ENCODE results near the gene NFKB2. TPM values are rescaled to one million over a fixed set of nuclear protein-coding genes. Genes with fewer than 3 reads are reported as not detected.

NFKB2 gene
- total and polyA plus RNA-seq, 2 experiments from 2014 or later = 5.7 to 21.5 TPM

- Histone ChIP-seq H3K4me3 (no peak overlapping the region), H2AFZ (no peak overlapping the region), H3F3A (ENCODE audit: insufficient read depth) (peaks cover 31% of the 10 kb centered on the region), H3K4me1 (ENCODE audit: insufficient read depth) (0 out of 2 replicates have a peak, but pooled peaks cover 11% of the 10 kb centered on the region), H3K27me3 (replicated peaks; ENCODE audit: insufficient read depth) (no peaks in the 10 kb centered on the region), H3K4me2 (ENCODE audit: unreplicated experiment) (no peak overlapping the region), H3K27ac (peak overlapping the region; percentile 41), H3K36me3 (ENCODE audit: low read depth) (peaks cover 65% of the 10 kb centered on the region), H3K9ac (no peak overlapping the region), H3K9me2 (ENCODE audit: insufficient read depth) (no peaks in the 10 kb centered on the region), H4K20me1 (ENCODE audit: insufficient read depth) (no peaks in the 10 kb centered on the region), H3K9me3 (ENCODE audit: low read depth) (no peaks in the 10 kb centered on the region), H3K79me2 (ENCODE audit: insufficient read depth) (0 out of 2 replicates have a peak, but pooled peaks cover 2% of the 10 kb centered on the region)
- no peak for TF ChIP-seq EZH2 (IDR thresholded peaks at IDR 0.05; ENCODE audit: insufficient read depth, poor library complexity, severe bottlenecking)
- no peak for TF ChIP-seq EZH2phosphoT487 (IDR thresholded peaks at IDR 0.05; ENCODE audit: insufficient read depth, low read depth)
- in situ Hi-C loops (cut with MboI) = no loop called here
- WGBS, 2 experiments (ENCODE audit: low coverage in 1 of 2, low lambda C conversion rate in 2 of 2, missing lambda C conversion rate in 2 of 2) = 74 to 78% methylated on average over 4 of the region's 4 CpGs
- peak; percentile 75 for DNase-seq
Observed at GRCh38 chr10:102358712-102359382, 36.7 kb upstream of the NFKB2 start.

- Histone ChIP-seq H3K79me2 (ENCODE audit: insufficient read depth) (0 out of 2 replicates have a peak, but pooled peaks cover 8% of the 10 kb centered on the region), H3K27me3 (replicated peaks; ENCODE audit: insufficient read depth) (no peaks in the 10 kb centered on the region), H3K4me1 (ENCODE audit: insufficient read depth) (0 out of 2 replicates have a peak, but pooled peaks cover 7% of the 10 kb centered on the region), H3K27ac (no peak overlapping the region), H3F3A (ENCODE audit: insufficient read depth) (no peaks in the 10 kb centered on the region), H3K9ac (no peak overlapping the region), H3K9me3 (ENCODE audit: low read depth) (no peaks in the 10 kb centered on the region), H3K36me3 (ENCODE audit: low read depth) (peaks cover 66% of the 10 kb centered on the region), H3K4me2 (ENCODE audit: unreplicated experiment) (no peak overlapping the region), H4K20me1 (ENCODE audit: insufficient read depth) (no peaks in the 10 kb centered on the region), H2AFZ (no peak overlapping the region), H3K9me2 (ENCODE audit: insufficient read depth) (no peaks in the 10 kb centered on the region), H3K4me3 (no peak overlapping the region)
- 88 to 100% methylated on average over 1 of the region's 1 CpG for WGBS, 2 experiments (ENCODE audit: low coverage in 1 of 2, low lambda C conversion rate in 2 of 2, missing lambda C conversion rate in 2 of 2)
- DNase-seq = peak; percentile 40
- in situ Hi-C loops (cut with MboI) = no loop called here
- TF ChIP-seq EZH2 (IDR thresholded peaks at IDR 0.05; ENCODE audit: insufficient read depth, poor library complexity, severe bottlenecking) = no peak
- no peak for TF ChIP-seq EZH2phosphoT487 (IDR thresholded peaks at IDR 0.05; ENCODE audit: insufficient read depth, low read depth)
Observed at GRCh38 chr10:102367441-102367840, 28.1 kb upstream of the NFKB2 start.

DNA sequence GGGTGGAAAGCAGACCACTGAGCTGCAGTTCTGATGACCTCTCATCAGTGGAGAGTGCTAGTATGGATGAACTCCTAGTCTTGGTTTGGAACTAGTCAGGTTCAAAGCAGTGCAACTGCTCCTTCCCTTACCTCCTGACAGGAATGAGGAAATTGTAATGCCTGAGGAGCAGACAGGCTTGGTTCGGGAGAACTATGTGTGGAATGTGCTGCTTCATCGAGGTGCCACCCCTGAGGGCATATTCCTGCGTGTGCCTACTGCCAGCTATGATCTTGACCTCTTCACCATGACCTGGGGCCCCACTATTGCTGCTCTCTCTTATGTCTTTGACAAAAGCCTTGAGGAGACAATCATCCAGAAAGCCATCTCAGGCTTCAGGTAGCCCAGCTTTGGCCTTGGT lies 27.4 kb upstream of the NFKB2 start:
- no peak overlapping the region for H3K4me2 ChIP-seq (ENCODE audit: unreplicated experiment)
- no peak overlapping the region for H2AFZ ChIP-seq
- H3K4me3 ChIP-seq = no peak overlapping the region
- H3K9me3 ChIP-seq (ENCODE audit: low read depth) = no peaks in the 10 kb centered on the region
- H3K79me2 ChIP-seq (ENCODE audit: insufficient read depth) = 0 out of 2 replicates have a peak, but pooled peaks cover 8% of the 10 kb centered on the region
- H3K9ac ChIP-seq = no peak overlapping the region
- H3F3A ChIP-seq (ENCODE audit: insufficient read depth) = no peaks in the 10 kb centered on the region
- no peak for TF ChIP-seq EZH2 (IDR thresholded peaks at IDR 0.05; ENCODE audit: insufficient read depth, poor library complexity, severe bottlenecking)
- H3K27me3 ChIP-seq (replicated peaks; ENCODE audit: insufficient read depth) = no peaks in the 10 kb centered on the region
- 78 to 92% methylated on average over 3 of the region's 3 CpGs for WGBS, 2 experiments (ENCODE audit: low coverage in 1 of 2, low lambda C conversion rate in 2 of 2, missing lambda C conversion rate in 2 of 2)
- in situ Hi-C loops (cut with MboI) = no loop called here
- no peaks in the 10 kb centered on the region for H3K9me2 ChIP-seq (ENCODE audit: insufficient read depth)
- DNase-seq = no peak
- H3K36me3 ChIP-seq (ENCODE audit: low read depth) = peaks cover 66% of the 10 kb centered on the region
- no peaks in the 10 kb centered on the region for H4K20me1 ChIP-seq (ENCODE audit: insufficient read depth)
- 0 out of 2 replicates have a peak, but pooled peaks cover 7% of the 10 kb centered on the region for H3K4me1 ChIP-seq (ENCODE audit: insufficient read depth)
- no peak overlapping the region for H3K27ac ChIP-seq

- Histone ChIP-seq H3K9ac (no peak overlapping the region), H3K4me2 (ENCODE audit: unreplicated experiment) (no peak overlapping the region), H3F3A (ENCODE audit: insufficient read depth) (no peaks in the 10 kb centered on the region), H3K79me2 (ENCODE audit: insufficient read depth) (0 out of 2 replicates have a peak, but pooled peaks cover 4% of the 10 kb centered on the region), H3K9me2 (ENCODE audit: insufficient read depth) (no peaks in the 10 kb centered on the region), H3K4me3 (no peak overlapping the region), H3K9me3 (ENCODE audit: low read depth) (no peaks in the 10 kb centered on the region), H3K27ac (no peak overlapping the region), H3K36me3 (ENCODE audit: low read depth) (peaks cover 61% of the 10 kb centered on the region), H3K27me3 (replicated peaks; ENCODE audit: insufficient read depth) (no peaks in the 10 kb centered on the region), H4K20me1 (ENCODE audit: insufficient read depth) (no peaks in the 10 kb centered on the region), H3K4me1 (ENCODE audit: insufficient read depth) (0 out of 2 replicates have a peak, but pooled peaks cover 7% of the 10 kb centered on the region), H2AFZ (no peak overlapping the region)
- TF ChIP-seq EZH2 (IDR thresholded peaks at IDR 0.05; ENCODE audit: insufficient read depth, poor library complexity, severe bottlenecking) (no peak), EZH2phosphoT487 (IDR thresholded peaks at IDR 0.05; ENCODE audit: insufficient read depth, low read depth) (no peak)
- DNase-seq = no peak
- 98 to 100% methylated on average over 2 of the region's 2 CpGs for WGBS, 2 experiments (ENCODE audit: low coverage in 1 of 2, low lambda C conversion rate in 2 of 2, missing lambda C conversion rate in 2 of 2)
- in situ Hi-C loops (cut with MboI) = no loop called here
Observed at GRCh38 chr10:102371295-102371694, 24.2 kb upstream of the NFKB2 start.
